NCI-H2227 (cell line): ENCODE results near the gene PSMA8.
"Not testable (repeated sequence)": the region's sequence is repeated elsewhere in the genome, so short reads cannot be mapped to it uniquely, and the experiment has no call there.

Experiments used
- DNase-seq: peaks from one replicate; lab custom pipeline; 2025; ENCODE audit not compliant: unreplicated experiment; lab: John Stamatoyannopoulos, UW

The PSMA8 gene

DNA sequence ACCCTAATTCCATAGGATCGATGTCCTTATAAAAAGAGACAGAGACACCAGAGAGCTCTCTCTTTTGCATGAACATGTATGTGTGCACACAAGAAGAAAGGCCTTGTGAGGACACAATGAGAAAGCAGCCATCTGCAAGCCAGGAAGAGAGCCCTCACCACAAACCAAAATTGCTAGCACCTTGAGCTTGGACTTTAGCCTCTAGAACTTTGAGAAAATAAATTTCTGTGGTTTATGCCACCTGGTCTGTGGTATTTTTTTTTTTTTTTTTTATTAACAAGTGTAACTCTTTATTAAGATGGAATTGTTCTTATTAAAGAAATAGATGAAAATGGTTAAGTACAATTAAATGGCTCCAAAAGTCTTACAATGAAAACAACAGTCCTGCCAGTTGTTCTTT is 33.9 kb downstream of the PSMA8 start:
- not testable (repeated sequence) for DNase-seq

DNA sequence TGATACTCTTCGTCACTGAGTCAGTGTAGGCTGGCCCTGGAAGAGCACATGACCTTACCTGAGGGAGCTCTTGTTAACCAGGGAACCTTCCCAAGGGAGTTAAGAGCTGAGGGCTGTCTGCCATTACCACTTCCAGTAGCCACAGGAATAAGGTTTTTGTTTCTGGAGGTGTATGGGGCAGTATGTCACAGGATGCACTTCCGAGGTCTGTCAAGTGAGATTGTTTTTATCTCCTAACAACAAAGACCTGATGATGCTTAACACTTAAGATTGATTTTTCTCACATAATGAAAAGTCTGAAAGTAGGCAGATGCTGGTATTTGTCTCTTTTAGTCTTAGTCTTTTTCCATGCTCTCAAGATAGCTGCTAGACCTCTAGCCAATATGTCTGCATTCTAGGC is 41.8 kb downstream of the PSMA8 start:
- DNase-seq = no peak

DNA sequence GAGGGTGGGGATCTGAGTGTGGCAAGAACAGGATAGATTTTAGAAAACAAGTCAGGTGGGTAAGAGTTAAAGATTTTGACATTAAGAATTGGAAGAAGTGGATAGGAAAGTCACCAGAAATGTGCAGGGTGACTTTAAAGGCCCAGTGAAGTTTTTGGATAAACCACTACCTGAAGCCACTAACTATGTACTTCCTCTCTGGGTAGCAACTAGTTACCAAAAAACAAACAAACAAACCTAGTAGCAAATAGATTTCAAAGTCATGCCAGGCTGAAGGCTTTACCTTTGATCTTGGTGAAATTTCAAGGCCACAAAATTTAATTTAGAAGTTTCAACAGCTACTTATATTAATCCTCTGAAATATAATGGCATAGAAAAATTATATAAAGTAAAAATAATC is 42.5 kb downstream of the PSMA8 start:
- no peak for DNase-seq

DNA sequence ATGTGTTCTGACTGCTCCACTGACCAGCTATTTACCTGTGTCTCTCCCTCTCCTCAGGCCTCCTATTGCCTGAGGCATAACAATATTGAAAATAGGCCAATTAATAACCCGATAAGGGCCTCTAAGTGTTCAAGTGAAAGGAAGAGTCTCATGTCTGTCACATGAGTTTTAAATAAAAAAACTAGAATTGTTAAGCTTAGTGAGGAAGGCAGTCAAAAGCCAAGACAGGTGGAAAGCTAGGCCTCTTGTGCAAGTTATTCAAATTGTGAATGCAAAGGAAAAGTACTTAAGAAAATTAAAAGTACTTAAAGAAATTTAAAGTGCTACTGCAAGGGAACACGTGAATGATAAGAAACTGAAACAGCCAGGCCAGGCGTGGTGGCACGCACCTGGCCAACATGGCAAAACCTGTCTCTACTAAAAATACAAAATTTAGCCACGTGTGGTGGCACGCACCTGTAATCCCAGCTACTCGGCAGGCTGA is 47.7 kb downstream of the PSMA8 start:
- DNase-seq = no peak

DNA sequence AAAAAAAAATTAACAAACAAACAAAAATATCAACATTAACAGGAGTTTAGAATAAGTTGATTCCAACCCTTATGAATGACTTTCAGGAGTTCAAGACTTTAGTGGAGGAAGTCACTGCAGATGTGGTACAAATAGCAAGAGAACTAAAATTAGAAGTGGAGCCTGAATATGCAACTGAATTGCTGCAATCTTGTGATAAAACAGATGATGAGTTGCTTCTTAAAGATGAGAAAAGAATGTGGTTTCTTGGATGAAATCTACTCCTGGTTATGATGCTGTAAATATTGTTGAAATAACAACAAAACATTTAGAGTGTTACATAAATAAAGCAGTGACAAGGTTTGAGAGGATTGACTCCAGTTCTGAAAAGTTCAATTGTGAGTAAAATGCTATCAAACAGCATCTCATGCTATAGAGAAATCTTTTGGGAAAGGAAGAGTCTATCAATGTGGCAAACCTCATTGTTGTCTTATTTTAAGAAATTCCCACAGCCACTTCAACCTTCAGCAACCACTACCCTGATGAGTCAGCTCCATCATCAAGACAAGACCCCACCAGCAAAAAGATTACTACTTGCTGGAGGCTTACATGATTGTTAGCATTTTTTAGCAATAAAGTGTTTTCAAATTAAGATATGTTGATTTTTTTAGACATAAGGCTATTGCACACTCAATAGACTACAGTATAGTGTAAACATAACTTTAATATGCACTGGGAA is 49.9 kb downstream of the PSMA8 start:
- no peak for DNase-seq

DNA sequence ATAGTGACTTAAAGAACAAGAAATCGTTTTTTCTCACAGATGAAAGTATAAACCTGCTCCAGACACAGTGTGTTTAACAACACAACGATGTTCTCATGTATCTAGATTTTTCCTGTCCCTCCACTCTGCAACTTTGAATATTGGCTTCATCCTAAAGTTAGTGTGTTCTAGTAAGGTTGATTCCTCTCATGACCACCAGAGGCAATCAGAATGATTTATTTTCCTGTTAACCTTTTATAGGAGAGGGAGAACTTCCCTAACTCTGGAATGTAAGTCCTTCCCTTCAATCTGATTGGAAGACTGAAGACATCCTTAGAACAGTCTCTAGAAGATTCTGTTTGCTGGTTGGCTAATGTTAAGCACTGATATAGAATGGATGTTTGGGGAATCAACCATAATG is 51.6 kb downstream of the PSMA8 start:
- DNase-seq = no peak

DNA sequence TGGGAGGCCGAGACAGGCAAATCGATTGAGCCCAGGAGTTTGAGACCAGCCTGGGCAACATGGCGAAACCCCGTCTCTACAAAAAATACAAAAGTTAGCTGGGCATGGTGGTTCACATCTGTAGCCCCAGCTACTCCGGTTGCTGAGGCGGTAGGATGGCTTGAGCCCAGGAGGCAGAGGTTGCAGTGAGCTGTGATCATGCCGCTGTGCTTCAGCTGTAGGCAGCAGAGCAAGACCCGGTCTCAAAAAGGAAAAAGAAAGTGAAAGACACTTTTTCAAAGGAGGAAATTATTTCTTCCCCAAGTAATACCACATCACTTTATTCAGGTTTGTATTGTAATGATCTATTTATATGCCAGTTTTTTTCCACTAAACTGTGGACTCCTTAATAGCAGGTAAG is 56.8 kb downstream of the PSMA8 start:
- no peak for DNase-seq

DNA sequence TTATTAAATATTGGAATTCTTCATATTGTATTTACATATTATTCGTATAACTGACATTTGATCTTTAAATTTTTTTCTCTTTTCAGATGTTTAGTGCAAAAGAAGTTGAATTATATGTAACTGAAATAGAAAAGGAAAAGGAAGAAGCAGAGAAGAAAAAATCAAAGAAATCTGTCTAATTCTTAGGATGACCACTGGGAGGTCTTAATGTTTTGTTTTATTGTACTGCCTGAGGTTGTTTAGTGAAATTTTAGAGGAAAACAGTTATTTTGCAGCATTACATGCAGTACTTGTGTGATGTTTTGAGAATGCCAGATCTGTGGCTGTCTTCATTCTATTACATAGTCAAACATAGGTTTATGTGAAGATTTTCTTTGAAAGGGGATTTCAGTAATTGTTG is 58.6 kb downstream of the PSMA8 start:
- DNase-seq = no peak

DNA sequence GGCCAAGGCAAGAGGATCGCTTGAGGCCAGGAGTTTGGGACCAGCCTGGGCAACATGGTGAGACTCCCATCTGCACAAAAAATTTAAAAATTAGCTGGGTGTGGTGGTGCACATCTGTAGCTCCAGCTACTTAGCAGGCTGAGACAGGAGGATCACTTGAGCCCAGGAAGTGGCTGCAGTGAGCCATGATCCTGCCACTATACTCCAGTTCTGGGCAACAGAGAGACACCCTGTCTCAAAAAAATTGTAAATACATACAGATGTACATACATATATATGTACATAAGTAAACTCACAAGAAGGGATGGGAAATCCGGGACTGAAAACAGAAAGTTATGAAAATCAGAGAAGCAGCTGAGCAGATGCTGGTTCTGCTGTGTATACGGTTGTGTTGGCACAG is 62.9 kb downstream of the PSMA8 start:
- DNase-seq = no peak

DNA sequence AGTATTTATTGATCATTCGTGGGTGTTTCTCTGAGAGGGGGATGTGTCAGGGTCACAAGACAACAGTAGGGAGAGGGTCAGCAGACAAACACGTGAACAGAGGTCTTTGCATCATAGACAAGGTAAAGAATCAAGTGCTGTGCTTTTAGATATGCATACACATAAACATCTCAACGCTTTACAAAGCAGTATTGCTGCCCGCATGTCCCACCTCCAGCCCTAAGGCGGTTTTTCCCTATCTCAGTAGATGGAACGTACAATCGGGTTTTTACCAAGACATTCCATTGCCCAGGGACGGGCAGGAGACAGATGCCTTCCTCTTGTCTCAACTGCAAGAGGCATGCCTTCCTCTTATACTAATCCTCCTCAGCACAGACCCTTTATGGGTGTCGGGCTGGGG is 68.3 kb downstream of the PSMA8 start:
- DNase-seq = not testable (repeated sequence)

DNA sequence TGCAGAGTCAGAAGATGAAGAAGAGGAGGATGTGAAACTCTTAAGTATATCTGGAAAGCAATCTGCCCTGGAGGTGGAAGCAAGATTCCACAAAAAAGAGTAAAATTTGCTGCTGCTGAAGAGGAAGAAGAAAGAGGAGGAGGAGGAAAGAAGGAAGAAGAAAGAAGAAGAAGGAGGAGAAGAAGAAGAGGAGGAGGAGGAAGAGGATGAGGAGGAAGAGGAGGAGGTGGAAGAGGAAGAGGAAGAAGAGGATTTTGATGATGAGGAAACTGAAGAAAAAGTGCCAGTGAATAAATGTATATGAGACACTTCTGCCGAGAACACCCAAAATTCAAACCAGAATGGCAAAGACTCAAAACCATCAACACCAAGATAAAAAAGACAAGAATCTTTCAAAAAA is 71.6 kb downstream of the PSMA8 start:
- DNase-seq = no peak

DNA sequence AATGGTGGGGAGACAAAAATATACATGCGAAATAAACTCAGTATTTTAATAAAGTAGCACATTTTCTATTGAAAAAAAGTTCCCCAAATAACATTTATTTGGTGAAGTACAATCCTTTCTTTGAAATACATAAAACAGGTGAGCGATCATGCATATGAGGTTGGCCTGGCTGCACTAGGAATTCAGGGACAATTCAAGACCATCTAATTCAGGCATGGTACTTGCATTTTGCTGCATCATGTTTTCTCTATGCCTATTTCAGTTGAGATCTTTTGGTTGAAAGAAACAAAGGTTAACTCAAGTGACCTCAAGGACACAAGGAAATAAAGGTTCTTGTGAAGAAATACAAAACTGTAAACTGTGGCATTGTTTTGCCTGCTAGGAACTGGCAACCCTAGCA is 72.8 kb downstream of the PSMA8 start:
- no peak for DNase-seq

DNA sequence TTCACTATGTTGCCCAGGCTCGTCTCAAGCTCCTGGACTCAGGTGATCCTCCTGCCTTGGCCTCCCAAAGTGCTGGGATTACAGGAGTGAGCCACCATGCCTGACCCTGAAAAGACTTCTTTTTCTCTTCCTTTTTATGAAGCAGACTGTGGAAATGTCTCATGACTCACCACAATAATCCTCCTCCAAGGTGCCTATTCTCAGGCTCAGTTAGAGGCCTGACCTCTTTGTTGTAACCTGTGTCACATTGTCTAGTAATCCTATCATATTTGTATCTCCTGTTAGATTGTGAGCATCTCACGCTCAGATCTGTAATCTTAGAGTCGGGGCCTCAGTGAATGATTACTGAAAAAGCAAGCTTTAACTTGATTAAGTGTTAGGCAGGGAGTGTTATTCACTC is 74.3 kb downstream of the PSMA8 start:
- DNase-seq = no peak

DNA sequence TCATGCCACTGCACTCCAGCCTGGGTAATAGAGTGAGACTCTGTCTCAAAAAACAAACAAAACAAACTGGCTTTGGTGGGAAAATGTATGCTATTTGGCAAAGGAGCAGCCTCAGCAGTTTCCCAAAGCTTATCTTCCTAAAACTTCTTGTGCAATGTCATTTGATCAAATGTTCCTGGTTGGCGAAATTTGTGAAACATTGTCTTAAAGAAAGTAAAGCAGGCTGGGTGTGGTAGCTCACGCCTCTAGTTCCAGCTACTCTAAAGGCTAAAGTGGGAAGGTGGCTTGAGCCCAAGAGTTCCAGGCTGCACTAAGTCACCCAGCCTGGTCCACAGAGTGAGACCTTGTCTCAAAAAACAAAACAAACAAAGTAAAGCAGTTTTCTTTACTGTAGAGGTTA is 75.3 kb downstream of the PSMA8 start:
- DNase-seq = no peak

DNA sequence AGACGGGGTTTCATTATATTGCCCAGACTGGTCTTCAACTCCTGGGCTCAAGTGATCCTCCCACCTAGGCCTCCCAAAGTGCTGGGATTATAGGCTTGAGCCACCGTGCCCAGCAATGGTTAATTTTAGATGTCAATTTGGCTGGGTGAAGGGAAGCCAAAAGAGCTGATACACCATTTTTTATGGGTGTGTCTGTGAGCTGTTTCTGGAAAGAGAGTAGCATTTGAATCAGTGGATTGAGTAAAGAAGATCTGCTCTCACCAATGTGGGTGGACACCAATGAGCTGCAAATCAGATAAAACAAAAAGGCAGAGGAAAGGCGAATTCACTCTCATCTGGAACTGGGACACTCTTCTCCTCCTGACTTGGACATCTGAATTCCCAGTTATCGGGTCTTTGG is 76.5 kb downstream of the PSMA8 start:
- DNase-seq = no peak

DNA sequence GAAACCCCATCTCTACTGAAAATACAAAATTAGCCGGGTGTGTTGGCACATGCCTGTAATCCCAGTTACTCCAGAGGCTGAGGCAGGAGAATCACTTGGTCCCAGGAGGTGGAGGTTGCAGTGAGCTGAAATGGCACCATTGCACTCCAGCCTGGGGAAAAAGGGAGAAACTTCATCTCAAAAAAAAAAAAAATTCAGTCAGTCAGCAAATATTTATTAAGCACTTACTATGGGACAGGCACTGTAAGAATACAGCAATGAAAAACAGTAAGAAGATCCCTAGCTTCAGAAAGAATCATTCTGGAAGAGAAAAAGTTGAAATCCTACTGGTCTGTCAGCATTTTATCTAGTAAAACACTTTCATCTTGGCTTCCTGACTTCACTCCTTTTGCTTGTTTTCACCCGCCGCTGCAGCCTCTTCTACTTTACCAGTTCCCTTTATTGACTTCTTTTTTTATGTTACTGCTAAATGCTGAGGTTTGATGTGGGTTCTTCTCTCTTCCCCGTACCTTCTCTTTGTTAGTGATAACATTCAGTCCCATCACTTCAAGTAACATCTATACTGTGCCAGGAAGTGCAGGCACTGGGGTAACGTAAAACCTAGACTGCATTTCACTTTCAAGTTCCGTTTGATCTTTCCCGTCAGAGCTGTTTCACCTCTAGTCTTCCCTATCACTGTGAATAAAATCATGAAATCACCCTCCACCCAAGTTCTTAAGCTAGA is 81.7 kb downstream of the PSMA8 start:
- DNase-seq = no peak

DNA sequence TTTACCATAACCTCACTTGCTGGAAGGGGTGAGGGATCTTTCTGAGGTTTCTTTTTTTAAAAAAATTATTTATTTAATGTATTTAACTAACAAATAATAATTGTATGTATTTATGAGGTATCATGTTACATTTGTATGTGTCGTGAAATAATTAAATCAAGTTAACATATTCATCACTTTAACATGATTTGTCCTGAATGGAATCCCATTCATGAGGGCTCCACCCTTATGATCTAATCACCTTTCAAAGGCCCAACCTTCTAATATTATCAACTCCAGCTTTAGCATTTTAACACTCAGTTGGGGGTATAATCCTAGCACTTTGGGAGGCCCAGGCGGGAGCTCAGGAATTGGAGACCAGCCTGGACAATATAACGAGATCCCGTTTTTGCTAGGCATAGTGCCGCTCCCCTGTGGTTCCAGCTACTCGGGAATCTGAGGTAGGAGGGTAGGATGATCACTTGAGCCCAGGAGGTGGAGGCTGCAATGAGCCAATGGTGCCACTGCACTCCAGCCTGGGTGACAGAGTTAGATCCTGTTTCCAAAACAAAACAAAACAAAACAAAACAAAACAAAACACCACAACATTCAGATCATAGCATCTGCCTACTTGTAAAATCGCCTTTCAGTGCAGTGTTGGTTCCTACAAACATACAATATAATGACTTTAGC is 91.5 kb downstream of the PSMA8 start:
- no peak for DNase-seq

DNA sequence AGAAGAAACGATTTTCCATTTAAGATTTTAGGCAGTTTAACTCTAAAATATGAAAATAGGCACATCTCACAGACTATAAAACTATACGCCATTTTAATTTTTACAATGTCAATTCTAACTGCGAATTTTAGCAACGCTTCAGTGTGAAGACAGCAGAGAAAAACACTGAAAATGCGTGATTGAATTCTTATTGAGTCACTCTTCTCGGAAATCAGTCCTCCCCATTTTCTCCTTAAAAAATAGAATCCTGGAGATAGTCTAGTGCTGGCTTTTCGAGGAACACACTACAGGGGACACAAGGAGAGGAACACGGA is 92.2 kb downstream of the PSMA8 start:
- DNase-seq = no peak

DNA sequence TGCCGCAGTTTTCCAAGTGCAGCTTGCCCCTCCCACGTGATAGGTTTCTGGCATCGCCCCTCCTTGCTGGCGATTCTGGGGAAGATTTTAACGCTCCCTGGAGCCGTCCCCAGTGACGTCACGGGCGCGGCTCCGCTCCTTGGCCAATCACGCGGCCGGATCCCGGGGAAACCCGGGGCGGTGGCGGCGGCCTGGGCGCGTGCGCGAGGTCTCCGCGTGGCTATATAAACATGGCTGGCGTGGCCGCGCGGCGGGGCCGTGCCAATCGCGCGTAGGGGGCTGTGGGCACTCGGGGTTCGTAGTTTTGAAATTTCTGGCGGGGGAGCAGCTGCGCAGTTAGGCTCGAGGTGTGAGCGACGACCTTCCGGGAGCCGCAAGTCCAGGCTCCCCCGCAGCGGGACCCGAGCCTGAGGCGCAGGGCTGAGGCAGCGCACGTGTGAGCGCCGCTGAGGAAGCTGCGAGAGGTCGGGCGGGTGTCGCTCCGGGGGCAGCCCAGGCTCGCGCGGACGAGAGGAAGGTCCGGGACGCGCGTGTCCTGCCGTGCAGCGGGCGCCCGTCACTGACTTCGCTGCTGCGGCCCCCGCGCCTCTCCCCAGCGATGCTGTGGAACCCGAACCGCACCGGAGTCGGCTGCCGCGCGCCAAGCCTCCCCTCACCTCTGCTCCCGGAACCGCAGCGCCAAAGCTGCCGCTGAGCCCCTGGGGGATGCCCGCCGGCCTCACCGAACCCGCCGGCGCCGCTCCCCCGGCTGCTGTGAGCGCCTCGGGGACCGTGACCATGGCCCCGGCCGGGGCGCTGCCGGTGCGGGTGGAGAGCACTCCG is 92.8 kb downstream of the PSMA8 start, which contains the start of gene TAF4B:
Gene TAF4B, plus strand, starts transcription at position 217 of the 822 bp plus-strand sequence. Its CDS starts 489 bp downstream, at position 706.
- peak; percentile 94 for DNase-seq

DNA sequence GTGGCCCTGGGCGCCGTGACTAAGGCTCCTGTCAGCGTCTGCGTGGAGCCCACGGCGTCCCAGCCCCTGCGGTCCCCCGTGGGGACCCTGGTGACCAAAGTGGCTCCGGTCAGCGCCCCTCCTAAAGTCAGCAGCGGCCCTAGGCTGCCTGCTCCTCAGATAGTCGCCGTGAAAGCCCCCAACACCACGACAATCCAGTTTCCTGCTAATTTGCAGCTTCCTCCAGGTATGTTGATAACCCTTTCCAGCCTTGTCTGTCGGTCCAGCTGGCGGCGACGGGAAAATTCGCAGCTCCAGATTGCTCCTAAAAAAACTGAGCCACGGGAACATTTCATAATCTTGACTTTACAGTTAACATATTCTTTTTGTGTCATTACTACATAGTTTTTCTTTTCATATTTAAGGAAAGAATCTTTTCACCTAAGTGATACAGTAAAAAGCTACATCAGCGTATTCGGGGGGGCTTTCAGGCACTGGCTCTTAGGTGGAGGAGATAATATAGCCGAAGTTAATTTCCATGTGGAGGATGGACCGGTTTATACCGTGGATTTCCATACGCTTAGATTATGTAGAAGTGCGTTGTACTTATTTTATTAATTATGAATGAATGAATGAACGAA is 93.5 kb downstream of the PSMA8 start:
- DNase-seq = no peak
